GM23338 (cell line): Measurements from ENCODE around the gene MAPK11.

ENCODE experiments used
- CTCF ChIP-seq, 2 experiments: fragments of 200-600 bp in 1 of 2; sonication (generic) in 1 of 2; conservative IDR thresholded peaks; 2 replicates each; pipeline versions ENCODE4 v1.5.1 to v1.6.1; 2016 to 2017; ENCODE audit warnings: antibody characterized with exemption in 2 of 2, low read depth in 2 of 2, mild to moderate bottlenecking in 2 of 2, moderate library complexity in 1 of 2
- EZH2 ChIP-seq: fragments of 200-600 bp; sonication (generic); IDR thresholded peaks from one replicate; pipeline ENCODE4 v1.8.0; 2017; ENCODE audit warnings: antibody characterized with exemption, mild to moderate bottlenecking, low read depth; ENCODE audit not compliant: unreplicated experiment
- EZH2phosphoT487 ChIP-seq: fragments of 200-600 bp; sonication (generic); IDR thresholded peaks from one replicate; pipeline ENCODE4 v1.8.1; 2018; ENCODE audit warnings: antibody characterized with exemption; ENCODE audit not compliant: unreplicated experiment
- POLR2AphosphoS5 ChIP-seq: IDR thresholded peaks from 2 replicates; pipeline ENCODE4 v1.6.1; 2016; ENCODE audit warnings: antibody characterized with exemption, low read depth

GRCh38 chr22:50318698-50319411, 48.7 kb upstream of the MAPK11 start:
- TF ChIP-seq EZH2 = no peak
- TF ChIP-seq POLR2AphosphoS5 = no peak
- TF ChIP-seq CTCF (conservative IDR thresholded peaks at IDR 0.05; ENCODE audit: low read depth in 2 of 2) = no peak
- TF ChIP-seq EZH2phosphoT487 = no peak
